ENCODE data around the gene LTB. TPM values are rescaled to one million over a fixed set of nuclear protein-coding genes. Genes with fewer than 3 reads are reported as not detected.

LTB gene
- total and polyA plus RNA-seq, 2 of the 13 experiments (the other 11 are each of a cell fraction or from before 2014, with no cell fraction given), result 0.09 to 0.22 TPM

DNA sequence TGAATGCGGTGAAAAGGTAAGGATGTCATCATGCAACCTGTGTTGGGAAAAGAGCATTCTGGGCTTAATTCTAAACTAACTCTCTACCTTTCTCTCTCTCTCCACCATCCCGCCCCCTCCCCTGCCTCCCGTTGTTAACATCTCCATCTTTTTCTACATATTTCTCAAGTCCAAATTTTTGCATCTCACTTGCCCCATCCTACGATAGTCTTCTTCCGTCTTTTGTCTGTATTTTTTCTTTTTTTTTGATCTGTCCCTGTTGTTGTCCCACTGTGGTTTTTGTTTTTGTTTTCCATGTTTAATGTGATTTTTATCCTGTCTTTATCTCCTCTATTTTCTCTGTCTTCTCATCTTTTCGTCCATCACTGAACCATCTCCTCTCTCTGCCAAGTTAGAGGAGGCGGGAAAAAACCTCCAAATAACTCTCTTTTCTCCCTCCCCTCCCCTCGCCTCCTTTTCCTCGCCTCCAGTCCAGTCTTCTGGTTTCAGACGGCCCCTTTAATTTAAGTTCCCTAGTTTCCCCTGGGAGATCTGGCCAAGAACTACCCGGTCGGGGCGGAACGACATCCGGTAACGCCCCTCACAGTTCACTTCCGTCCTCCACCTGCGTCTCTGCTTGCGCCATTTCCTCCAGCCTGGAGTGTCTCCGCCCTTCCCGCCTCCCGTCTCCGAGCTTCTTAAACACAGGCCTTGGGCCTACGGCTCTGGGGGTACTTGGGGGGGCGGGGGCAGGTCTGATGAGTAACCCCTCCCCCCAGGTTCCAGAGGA is 35.1 kb downstream of the LTB start, which contains the start of gene NFKBIL1 (continued):
- TF ChIP-seq, protein P1, sequence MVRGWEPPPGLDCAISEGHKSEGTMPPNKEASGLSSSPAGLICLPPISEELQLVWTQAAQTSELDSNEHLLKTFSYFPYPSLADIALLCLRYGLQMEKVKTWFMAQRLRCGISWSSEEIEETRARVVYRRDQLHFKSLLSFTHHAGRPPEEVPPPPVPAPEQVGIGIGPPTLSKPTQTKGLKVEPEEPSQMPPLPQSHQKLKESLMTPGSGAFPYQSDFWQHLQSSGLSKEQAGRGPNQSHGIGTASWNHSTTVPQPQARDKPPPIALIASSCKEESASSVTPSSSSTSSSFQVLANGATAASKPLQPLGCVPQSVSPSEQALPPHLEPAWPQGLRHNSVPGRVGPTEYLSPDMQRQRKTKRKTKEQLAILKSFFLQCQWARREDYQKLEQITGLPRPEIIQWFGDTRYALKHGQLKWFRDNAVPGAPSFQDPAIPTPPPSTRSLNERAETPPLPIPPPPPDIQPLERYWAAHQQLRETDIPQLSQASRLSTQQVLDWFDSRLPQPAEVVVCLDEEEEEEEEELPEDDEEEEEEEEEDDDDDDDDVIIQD (CRISPR knock-in tag; IDR thresholded peaks at IDR 0.05; ENCODE audit: low read depth), result peak; percentile 67; the same call in 1 of the 2 replicates
- peak; percentile 96 for TF ChIP-seq SP4 (CRISPR knock-in tag; IDR thresholded peaks at IDR 0.05)
- TF ChIP-seq ZFP36L2 (CRISPR knock-in tag; IDR thresholded peaks at IDR 0.05), result no peak
- TF ChIP-seq ZNF7 (CRISPR knock-in tag; IDR thresholded peaks at IDR 0.05), result 0 out of 2 replicates have a peak, but pooled peaks have one; percentile 2
- peak; percentile 100 for TF ChIP-seq ZKSCAN5 (CRISPR knock-in tag; IDR thresholded peaks at IDR 0.05)
- TF ChIP-seq, protein P2, sequence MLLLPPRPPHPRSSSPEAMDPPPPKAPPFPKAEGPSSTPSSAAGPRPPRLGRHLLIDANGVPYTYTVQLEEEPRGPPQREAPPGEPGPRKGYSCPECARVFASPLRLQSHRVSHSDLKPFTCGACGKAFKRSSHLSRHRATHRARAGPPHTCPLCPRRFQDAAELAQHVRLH (CRISPR knock-in tag; IDR thresholded peaks at IDR 0.05; ENCODE audit: borderline replicate concordance, low read depth), result peak; percentile 52; the same call in 1 of the 2 replicates
- no peak for TF ChIP-seq MAF1 (CRISPR knock-in tag; IDR thresholded peaks at IDR 0.05; ENCODE audit: borderline replicate concordance)
- no peak for TF ChIP-seq ZNF879 (CRISPR knock-in tag; IDR thresholded peaks at IDR 0.05)
- peak; percentile 77; the same call in 1 of the 2 replicates for TF ChIP-seq SIN3B (IDR thresholded peaks at IDR 0.05; ENCODE audit: low read length)
- TF ChIP-seq, protein P3, sequence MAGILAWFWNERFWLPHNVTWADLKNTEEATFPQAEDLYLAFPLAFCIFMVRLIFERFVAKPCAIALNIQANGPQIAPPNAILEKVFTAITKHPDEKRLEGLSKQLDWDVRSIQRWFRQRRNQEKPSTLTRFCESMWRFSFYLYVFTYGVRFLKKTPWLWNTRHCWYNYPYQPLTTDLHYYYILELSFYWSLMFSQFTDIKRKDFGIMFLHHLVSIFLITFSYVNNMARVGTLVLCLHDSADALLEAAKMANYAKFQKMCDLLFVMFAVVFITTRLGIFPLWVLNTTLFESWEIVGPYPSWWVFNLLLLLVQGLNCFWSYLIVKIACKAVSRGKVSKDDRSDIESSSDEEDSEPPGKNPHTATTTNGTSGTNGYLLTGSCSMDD (CRISPR knock-in tag; IDR thresholded peaks at IDR 0.05), result no peak
- TF ChIP-seq NFYC (CRISPR knock-in tag; IDR thresholded peaks at IDR 0.05), result peak; percentile 11; the same call in 1 of the 2 replicates
- TF ChIP-seq, protein P4, sequence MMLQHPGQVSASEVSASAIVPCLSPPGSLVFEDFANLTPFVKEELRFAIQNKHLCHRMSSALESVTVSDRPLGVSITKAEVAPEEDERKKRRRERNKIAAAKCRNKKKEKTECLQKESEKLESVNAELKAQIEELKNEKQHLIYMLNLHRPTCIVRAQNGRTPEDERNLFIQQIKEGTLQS (CRISPR knock-in tag; IDR thresholded peaks at IDR 0.05), result peak; percentile 74; the same call in 1 of the 2 replicates
- 0 out of 2 replicates have a peak, but pooled peaks have one; percentile 61 for TF ChIP-seq ZNF431 (CRISPR knock-in tag; IDR thresholded peaks at IDR 0.05; ENCODE audit: borderline replicate concordance, low read depth)
- TF ChIP-seq, protein P5, sequence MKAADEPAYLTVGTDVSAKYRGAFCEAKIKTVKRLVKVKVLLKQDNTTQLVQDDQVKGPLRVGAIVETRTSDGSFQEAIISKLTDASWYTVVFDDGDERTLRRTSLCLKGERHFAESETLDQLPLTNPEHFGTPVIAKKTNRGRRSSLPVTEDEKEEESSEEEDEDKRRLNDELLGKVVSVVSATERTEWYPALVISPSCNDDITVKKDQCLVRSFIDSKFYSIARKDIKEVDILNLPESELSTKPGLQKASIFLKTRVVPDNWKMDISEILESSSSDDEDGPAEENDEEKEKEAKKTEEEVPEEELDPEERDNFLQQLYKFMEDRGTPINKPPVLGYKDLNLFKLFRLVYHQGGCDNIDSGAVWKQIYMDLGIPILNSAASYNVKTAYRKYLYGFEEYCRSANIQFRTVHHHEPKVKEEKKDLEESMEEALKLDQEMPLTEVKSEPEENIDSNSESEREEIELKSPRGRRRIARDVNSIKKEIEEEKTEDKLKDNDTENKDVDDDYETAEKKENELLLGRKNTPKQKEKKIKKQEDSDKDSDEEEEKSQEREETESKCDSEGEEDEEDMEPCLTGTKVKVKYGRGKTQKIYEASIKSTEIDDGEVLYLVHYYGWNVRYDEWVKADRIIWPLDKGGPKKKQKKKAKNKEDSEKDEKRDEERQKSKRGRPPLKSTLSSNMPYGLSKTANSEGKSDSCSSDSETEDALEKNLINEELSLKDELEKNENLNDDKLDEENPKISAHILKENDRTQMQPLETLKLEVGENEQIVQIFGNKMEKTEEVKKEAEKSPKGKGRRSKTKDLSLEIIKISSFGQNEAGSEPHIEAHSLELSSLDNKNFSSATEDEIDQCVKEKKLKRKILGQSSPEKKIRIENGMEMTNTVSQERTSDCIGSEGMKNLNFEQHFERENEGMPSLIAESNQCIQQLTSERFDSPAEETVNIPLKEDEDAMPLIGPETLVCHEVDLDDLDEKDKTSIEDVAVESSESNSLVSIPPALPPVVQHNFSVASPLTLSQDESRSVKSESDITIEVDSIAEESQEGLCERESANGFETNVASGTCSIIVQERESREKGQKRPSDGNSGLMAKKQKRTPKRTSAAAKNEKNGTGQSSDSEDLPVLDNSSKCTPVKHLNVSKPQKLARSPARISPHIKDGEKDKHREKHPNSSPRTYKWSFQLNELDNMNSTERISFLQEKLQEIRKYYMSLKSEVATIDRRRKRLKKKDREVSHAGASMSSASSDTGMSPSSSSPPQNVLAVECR (CRISPR knock-in tag; IDR thresholded peaks at IDR 0.05; ENCODE audit: borderline replicate concordance), result peak; percentile 66; the same call in 1 of the 2 replicates
- TF ChIP-seq SRSF4 (IDR thresholded peaks at IDR 0.05; ENCODE audit: low read depth, low read length, poor library complexity, severe bottlenecking), result no peak
- TF ChIP-seq WIZ (CRISPR knock-in tag; IDR thresholded peaks at IDR 0.05), result no peak
- no peak for TF ChIP-seq MAFG (CRISPR knock-in tag; IDR thresholded peaks at IDR 0.05)
- TF ChIP-seq IKZF4 (CRISPR knock-in tag; IDR thresholded peaks at IDR 0.05; ENCODE audit: borderline replicate concordance, low read depth, not compliant biosample characterization), result no peak
- TF ChIP-seq ZNF761 (CRISPR knock-in tag; conservative IDR thresholded peaks at IDR 0.05), result no peak
- TF ChIP-seq ZNF263 (CRISPR knock-in tag; IDR thresholded peaks at IDR 0.05), result no peak; the same call in 1 of the 2 replicates
